T47D (cell line): ENCODE results near the gene DNMT3A.

Source experiments
- DNase-seq, 2 experiments: peaks; one replicate each; pipeline versions ENCODE4 v3.0.0 to v3.0.0-alpha.2; 2011 to 2012; ENCODE audit warnings: low read depth in 1 of 2, low spot score in 1 of 2
- JUND ChIP-seq: IDR thresholded peaks from 2 replicates; pipeline ENCODE4 v1.6.1; 2012; ENCODE audit warnings: low read depth
- in situ Hi-C: cut with HindIII; loops from 2 replicates; pipeline ENCODE4 v1.10.0; 2016; ENCODE audit warnings: low sequenced_read_pairs, low pct_unique_long_range_greater_than_20kb

Gene DNMT3A

GRCh38 chr2:25341753-25342371 is at the start of gene DNMT3A:
Gene DNMT3A, minus strand, starts transcription at chr2:25341925. Its CDS starts 27,941 bp downstream, at chr2:25313984.
- DNase-seq, result peak; percentile 64 to 72
- in situ Hi-C loops, result no loop called here
- no peak for TF ChIP-seq JUND

GRCh38 chr2:25389161-25389560 is 47.4 kb upstream of the DNMT3A start:
- no peak for DNase-seq
- in situ Hi-C loops, result no loop called here
- TF ChIP-seq JUND, result no peak

- in situ Hi-C loops, result no loop called here
- no peak for TF ChIP-seq JUND
- DNase-seq, result no peak
These were observed 46.8 kb upstream of the DNMT3A start for GRCh38 chr2:25388491-25388890.

GRCh38 chr2:25387876-25388449 is 46.2 kb upstream of the DNMT3A start:
- no peak for TF ChIP-seq JUND
- in situ Hi-C loops, result no loop called here
- DNase-seq, result no peak

- TF ChIP-seq JUND, result no peak
- in situ Hi-C loops, result no loop called here
- DNase-seq, result no peak
These were observed 45.5 kb upstream of the DNMT3A start for GRCh38 chr2:25386971-25387875.

- in situ Hi-C loops, result no loop called here
- no peak for DNase-seq
- TF ChIP-seq JUND, result no peak
These were observed 44.2 kb upstream of the DNMT3A start for GRCh38 chr2:25385910-25386309.

GRCh38 chr2:25383806-25384205 is 42.1 kb upstream of the DNMT3A start:
- in situ Hi-C loops, result no loop called here
- TF ChIP-seq JUND, result no peak
- DNase-seq, result no peak

- DNase-seq, result no peak
- in situ Hi-C loops, result no loop called here
- TF ChIP-seq JUND, result no peak
These were observed 39.8 kb upstream of the DNMT3A start for GRCh38 chr2:25381502-25381901.

- TF ChIP-seq JUND, result no peak
- in situ Hi-C loops, result no loop called here
- DNase-seq, result no peak
These were observed 39.1 kb upstream of the DNMT3A start for GRCh38 chr2:25380586-25381375.

- in situ Hi-C loops, result no loop called here
- TF ChIP-seq JUND, result no peak
- no peak for DNase-seq
These were observed 38.3 kb upstream of the DNMT3A start for GRCh38 chr2:25380023-25380422.

- no peak for TF ChIP-seq JUND
- no peak for DNase-seq
- in situ Hi-C loops, result no loop called here
These were observed 37.8 kb upstream of the DNMT3A start for GRCh38 chr2:25379535-25379934.

GRCh38 chr2:25378731-25379490 is 37.2 kb upstream of the DNMT3A start:
- TF ChIP-seq JUND, result no peak
- no peak for DNase-seq
- in situ Hi-C loops, result no loop called here
